ENCODE results near the gene SCYGR3. TPM values are rescaled to one million over a fixed set of nuclear protein-coding genes. Genes with fewer than 3 reads are reported as not detected.

The SCYGR3 gene
- total RNA-seq, 1 experiment from 2014 or later = not detected

GRCh38 chr2:227614246-227614645 lies 394 bp downstream of the SCYGR3 start:
- Mint-ChIP-seq H3K27ac (no peak overlapping the region), H3K4me1 (peaks cover 16 to 18% of the 10 kb centered on the region in 2 experiments), H3K36me3 (ENCODE audit: insufficient read depth in 1 of 3, low read depth in 3 of 3) (no peaks in the 10 kb centered on the region), H3K4me3 (no peak overlapping the region), H3K27me3 (ENCODE audit: low read depth) (peaks cover 10% of the 10 kb centered on the region), H3K9me3 (no peaks in the 10 kb centered on the region; a peak in 1 of 5 replicates)
- Histone ChIP-seq H3K9me3 (ENCODE audit: control insufficient read depth, low read depth, low read length) (no peaks in the 10 kb centered on the region), H2AK5ac (ENCODE audit: insufficient read length, low read length) (no peak overlapping the region), H3T11ph (ENCODE audit: low read length) (no peak overlapping the region), H3K18ac (ENCODE audit: insufficient read length, low read depth, low read length) (no peak overlapping the region), H3K4ac (ENCODE audit: low read depth, low read length) (no peak overlapping the region), H3K23ac (ENCODE audit: insufficient read length, low read depth, low read length) (no peak overlapping the region), H4K20me1 (ENCODE audit: control insufficient read depth, insufficient read depth, insufficient read length) (no peaks in the 10 kb centered on the region), H4K5ac (ENCODE audit: insufficient read length, low read depth, low read length) (no peak overlapping the region), H2BK15ac (ENCODE audit: low read depth, low read length) (no peak overlapping the region), H2BK12ac (ENCODE audit: insufficient read length, low read depth, low read length) (no peak overlapping the region), H2BK5ac (ENCODE audit: insufficient read length, low read length) (no peak overlapping the region), H2AFZ (ENCODE audit: low read length) (no peak overlapping the region), H3K4me1 (ENCODE audit: insufficient read depth, low read length) (0 out of 2 replicates have a peak, but pooled peaks cover 5% of the 10 kb centered on the region), H2BK20ac (ENCODE audit: low read depth, low read length, poor library complexity, severe bottlenecking) (no peak overlapping the region), H3K14ac (ENCODE audit: insufficient read depth, low read length) (no peak overlapping the region), H3K79me2 (ENCODE audit: insufficient read depth, low read length) (no peaks in the 10 kb centered on the region), H3K56ac (ENCODE audit: insufficient read length, low read depth, low read length) (no peak overlapping the region), H3K27me3 (ENCODE audit: insufficient read depth, low read length) (no peaks in the 10 kb centered on the region; the same call in 1 of the 2 replicates), H3K79me1 (ENCODE audit: insufficient read depth, low read depth, low read length, poor library complexity, severe bottlenecking) (no peaks in the 10 kb centered on the region), H4K8ac (replicated peaks; ENCODE audit: insufficient read length, low read depth, low read length) (no peak overlapping the region), H3K23me2 (ENCODE audit: insufficient read length, low read depth, low read length, poor library complexity, severe bottlenecking) (no peaks in the 10 kb centered on the region), H4K91ac (ENCODE audit: insufficient read length, low read depth, low read length) (no peak overlapping the region), H2BK120ac (ENCODE audit: low read depth, low read length, poor library complexity, severe bottlenecking) (no peak overlapping the region), H3K27ac (ENCODE audit: insufficient read length, low read depth, low read length) (no peak overlapping the region), H3K9ac (ENCODE audit: extremely low read depth, insufficient read length, low read length) (no peak overlapping the region), H3K4me2 (ENCODE audit: insufficient read depth, insufficient read length, low read length) (no peak overlapping the region)
- TF ChIP-seq CTCF (conservative IDR thresholded peaks at IDR 0.05) = no peak
- no CpG with 5 or more reads among the region's 4 CpGs for WGBS (ENCODE audit: extremely low coverage, insufficient read length, low lambda C conversion rate)
- no peak for DNase-seq
